HL-60 (cell line): ENCODE results near the gene EP300.

Experiments
- CTCF ChIP-seq: IDR thresholded peaks from one replicate; pipeline ENCODE4 v1.5.1; 2011; ENCODE audit warnings: low read length, control low read depth, inconsistent platforms; ENCODE audit not compliant: insufficient read depth
- POLR2AphosphoS5 ChIP-seq: IDR thresholded peaks from 2 replicates; pipeline ENCODE4 v1.6.1; 2012; ENCODE audit warnings: low read depth
- REST ChIP-seq: IDR thresholded peaks from 2 replicates; pipeline ENCODE4 v1.6.1; 2012; ENCODE audit warnings: low read depth; ENCODE audit not compliant: insufficient replicate concordance

- TF ChIP-seq CTCF = no peak
- no peak for TF ChIP-seq POLR2AphosphoS5
- no peak for TF ChIP-seq REST
Measured at GRCh38 chr22:41048791-41049717, 43.3 kb upstream of the EP300 start.
